HG03354 (cell line): Measurements from ENCODE around the gene MAP4K2.

Source experiments
- ATAC-seq: cut with Tn5 transposase; IDR thresholded peaks from one replicate; pipeline ENCODE4 v1.9.1; 2021; ENCODE audit warnings: mild to moderate bottlenecking; ENCODE audit not compliant: unreplicated experiment, poor library complexity, severe bottlenecking

The MAP4K2 gene

GRCh38 chr11:64839335-64839734, 36.3 kb upstream of the MAP4K2 start:
- ATAC-seq, result no peak

- ATAC-seq, result no peak
Measured at GRCh38 chr11:64838600-64839334, 35.8 kb upstream of the MAP4K2 start.

GRCh38 chr11:64837887-64838351, 34.9 kb upstream of the MAP4K2 start:
- no peak for ATAC-seq

GRCh38 chr11:64836448-64837072, 33.5 kb upstream of the MAP4K2 start:
- no peak for ATAC-seq

GRCh38 chr11:64835616-64836447, 32.8 kb upstream of the MAP4K2 start:
- no peak for ATAC-seq

GRCh38 chr11:64834723-64835615, 32.0 kb upstream of the MAP4K2 start:
- no peak for ATAC-seq

GRCh38 chr11:64834031-64834722, 31.2 kb upstream of the MAP4K2 start:
- no peak for ATAC-seq

GRCh38 chr11:64833509-64833908, 30.5 kb upstream of the MAP4K2 start:
- no peak for ATAC-seq

GRCh38 chr11:64833198-64833502, 30.1 kb upstream of the MAP4K2 start:
- ATAC-seq, result no peak

- ATAC-seq, result no peak
Measured at GRCh38 chr11:64832467-64833197, 29.6 kb upstream of the MAP4K2 start.

- no peak for ATAC-seq
Measured at GRCh38 chr11:64831411-64831891, 28.4 kb upstream of the MAP4K2 start.

- ATAC-seq, result no peak
Measured at GRCh38 chr11:64829536-64830251, 26.7 kb upstream of the MAP4K2 start.

- ATAC-seq, result no peak
Measured at GRCh38 chr11:64827451-64827839, 24.4 kb upstream of the MAP4K2 start.

- no peak for ATAC-seq
Measured at GRCh38 chr11:64826578-64827450, 23.8 kb upstream of the MAP4K2 start.

- ATAC-seq, result no peak
Measured at GRCh38 chr11:64826062-64826461, 23.0 kb upstream of the MAP4K2 start.

- no peak for ATAC-seq
Measured at GRCh38 chr11:64823568-64824119, 20.6 kb upstream of the MAP4K2 start.

GRCh38 chr11:64817476-64817875, 14.5 kb upstream of the MAP4K2 start:
- ATAC-seq, result no peak
